ENCODE data around the gene A4GALT.
"Not testable (repeated sequence)": the region's sequence is repeated elsewhere in the genome, so short reads cannot be mapped to it uniquely, and the experiment has no call there.

The A4GALT gene

GRCh38 chr22:42683578-42684283, 36.9 kb downstream of the A4GALT start:
- no peak for DNase-seq (ENCODE audit: low read depth)

GRCh38 chr22:42682113-42682851, 38.4 kb downstream of the A4GALT start:
- DNase-seq (ENCODE audit: low read depth): no peak

GRCh38 chr22:42680648-42681047, 40.0 kb downstream of the A4GALT start:
- DNase-seq (ENCODE audit: low read depth): peak; percentile 99

GRCh38 chr22:42679691-42680090, 41.0 kb downstream of the A4GALT start:
- DNase-seq (ENCODE audit: low read depth): no peak

GRCh38 chr22:42678894-42679293, 41.8 kb downstream of the A4GALT start:
- no peak for DNase-seq (ENCODE audit: low read depth)

- DNase-seq (ENCODE audit: low read depth): not testable (repeated sequence)
Observed at GRCh38 chr22:42677936-42678335, 42.7 kb downstream of the A4GALT start.

- DNase-seq (ENCODE audit: low read depth): no peak
Observed at GRCh38 chr22:42676059-42676607, 44.5 kb downstream of the A4GALT start.

- DNase-seq (ENCODE audit: low read depth): no peak
Observed at GRCh38 chr22:42673898-42674401, 46.7 kb downstream of the A4GALT start.

GRCh38 chr22:42673071-42673470, 47.6 kb downstream of the A4GALT start:
- not testable (repeated sequence) for DNase-seq (ENCODE audit: low read depth)

- DNase-seq (ENCODE audit: low read depth): peak; percentile 29
Observed at GRCh38 chr22:42670921-42671709, 49.6 kb downstream of the A4GALT start.

GRCh38 chr22:42670046-42670445, 50.6 kb downstream of the A4GALT start:
- DNase-seq (ENCODE audit: low read depth): no peak

GRCh38 chr22:42666393-42666792, 54.3 kb downstream of the A4GALT start:
- not testable (repeated sequence) for DNase-seq (ENCODE audit: low read depth)

GRCh38 chr22:42664976-42665831, 55.5 kb downstream of the A4GALT start:
- no peak for DNase-seq (ENCODE audit: low read depth)

GRCh38 chr22:42661985-42662831, 58.5 kb downstream of the A4GALT start:
- DNase-seq (ENCODE audit: low read depth): peak; percentile 79

- DNase-seq (ENCODE audit: low read depth): no peak
Observed at GRCh38 chr22:42656578-42656977, 64.1 kb downstream of the A4GALT start.

- no peak for DNase-seq (ENCODE audit: low read depth)
Observed at GRCh38 chr22:42655693-42656092, 65.0 kb downstream of the A4GALT start.

GRCh38 chr22:42654436-42655073, 66.1 kb downstream of the A4GALT start:
- no peak for DNase-seq (ENCODE audit: low read depth)

- no peak for DNase-seq (ENCODE audit: low read depth)
Observed at GRCh38 chr22:42653999-42654398, 66.7 kb downstream of the A4GALT start.

GRCh38 chr22:42651134-42651533, 69.5 kb downstream of the A4GALT start:
- peak; percentile 82 for DNase-seq (ENCODE audit: low read depth)

Measured in ELR (cell line).